ENCODE results near the gene KIF22.

DNA sequence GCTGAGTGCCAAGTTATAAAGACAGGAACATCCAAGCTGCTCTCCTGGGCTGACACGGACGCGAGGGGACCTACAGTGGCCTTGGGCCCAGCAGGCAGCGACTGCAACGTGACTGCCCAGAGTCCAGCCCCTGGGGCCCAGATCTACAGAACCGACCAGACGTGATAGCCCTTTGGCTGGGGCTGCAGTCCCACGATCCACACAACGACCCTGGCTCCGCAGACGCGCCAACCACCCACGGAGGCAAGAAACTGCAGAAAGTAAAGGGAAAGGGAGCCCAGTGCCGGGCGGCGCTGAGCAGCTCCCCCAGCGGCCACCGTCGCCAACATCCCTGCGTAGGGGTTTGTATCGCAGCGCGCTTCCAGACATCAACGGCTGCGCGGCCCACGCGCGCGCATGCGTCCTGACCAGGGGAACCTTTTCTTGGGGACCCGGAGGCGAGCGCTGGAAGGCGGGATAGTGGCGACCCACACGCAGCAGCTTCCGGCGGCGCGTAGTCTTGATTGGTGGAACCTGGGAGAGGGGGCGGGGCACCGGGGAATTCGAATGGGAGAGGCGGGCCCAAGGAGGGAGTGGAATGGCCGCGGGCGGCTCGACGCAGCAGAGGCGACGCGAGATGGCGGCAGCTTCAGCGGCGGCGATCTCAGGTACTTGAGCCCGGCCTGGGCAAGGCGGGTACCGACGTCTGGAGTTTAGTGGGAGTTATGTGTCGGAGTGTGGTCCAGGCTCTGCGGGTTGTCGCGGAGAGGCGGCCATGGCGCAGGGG lies at the start of gene KIF22:
- TF ChIP-seq CTCF (IDR thresholded peaks at IDR 0.05) (peak; percentile 57 to 93 (median 68)), POLR2A (IDR thresholded peaks at IDR 0.05) (peak in 1 of 2 donors; percentile 67)

Measured in heart left ventricle (tissue), 13 donors.